Epithelial cell of proximal tubule (primary cell): ENCODE results near the gene RBM5. TPM values are rescaled to one million over a fixed set of nuclear protein-coding genes. Genes with fewer than 3 reads are reported as not detected.

Source experiments
- DNase-seq: peaks from one replicate; pipeline ENCODE4 v3.0.0-alpha.2; 2011; ENCODE audit warnings: low read depth
- H3K4me3 ChIP-seq: 2 replicates; pipeline ENCODE4 v1.5.1; 2011; ENCODE audit warnings: low read depth, mild to moderate bottlenecking, low read length
- CTCF ChIP-seq: conservative IDR thresholded peaks from 2 replicates; pipeline ENCODE4 v1.5.1; 2012; ENCODE audit warnings: low read depth, mild to moderate bottlenecking, low read length
- total RNA-seq: library from RNA; depleted of rRNA; stranded (reverse); fragments of >200 nt; gene quantifications from 2 replicates; pipeline ENCODE4 v1.2.3, GENCODE V29; 2015

The RBM5 gene
- total RNA-seq, 1 donor from 2014 or later = 80.7 TPM

DNA sequence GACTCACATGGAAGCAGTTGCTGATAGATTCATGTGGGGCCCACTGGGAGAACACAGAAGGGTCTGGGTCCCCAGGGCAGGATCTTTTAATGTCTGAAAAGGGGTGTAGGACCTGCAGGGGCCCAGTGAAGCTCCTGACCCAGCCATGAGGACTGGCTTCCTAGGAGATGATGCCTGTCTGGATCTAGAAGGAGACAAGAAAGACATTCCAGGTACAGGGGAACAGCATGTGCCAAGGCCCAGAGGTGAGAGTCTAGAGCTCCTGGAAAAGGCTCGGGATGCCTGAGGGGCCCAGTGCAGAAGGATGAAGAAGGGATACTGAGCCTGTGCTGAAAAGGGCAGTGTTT is 61.7 kb downstream of the RBM5 start:
- H3K4me3 ChIP-seq = no peak overlapping the region
- DNase-seq = no peak
- no peak for TF ChIP-seq CTCF

- no peak overlapping the region for H3K4me3 ChIP-seq
- no peak for TF ChIP-seq CTCF
Measured at GRCh38 chr3:50150863-50151686, 62.4 kb downstream of the RBM5 start.

DNA sequence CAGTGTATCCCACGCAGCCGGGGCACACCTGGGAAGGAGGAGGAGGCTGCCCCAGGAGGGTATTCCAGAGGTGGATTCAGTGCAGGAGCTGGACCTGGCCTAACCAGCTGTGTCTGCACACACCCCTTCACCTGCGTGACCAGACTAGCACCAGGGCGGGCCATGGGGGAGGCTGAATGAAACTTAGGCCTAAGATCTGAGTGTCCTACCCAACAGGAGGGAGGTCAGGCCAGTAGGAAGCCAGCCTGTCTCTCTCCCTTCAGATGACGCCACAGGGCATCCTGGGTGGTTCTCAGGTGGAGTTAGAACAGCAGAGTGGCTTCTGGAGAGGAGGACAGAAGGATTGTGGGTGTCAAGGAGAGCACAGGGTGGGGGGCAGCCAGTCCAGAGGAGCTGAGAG is 63.0 kb downstream of the RBM5 start:
- TF ChIP-seq CTCF = no peak
- H3K4me3 ChIP-seq = no peak overlapping the region
- no peak for DNase-seq

More at GRCh38 chr3:50150863-50151686, 62.4 kb downstream of the RBM5 start:
- no peak for DNase-seq

- no peak for TF ChIP-seq CTCF
- H3K4me3 ChIP-seq = peak overlapping the region; percentile 54
- DNase-seq = no peak
Measured at GRCh38 chr3:50153782-50154475, 65.2 kb downstream of the RBM5 start.

- peak overlapping the region; percentile 54 for H3K4me3 ChIP-seq
- DNase-seq = no peak
- TF ChIP-seq CTCF = peak; percentile 59
Measured at GRCh38 chr3:50154476-50154839, 65.7 kb downstream of the RBM5 start.

GRCh38 chr3:50154840-50155490 is 66.2 kb downstream of the RBM5 start, which contains the start of gene SEMA3F:
TSS of gene SEMA3F (plus strand) at chr3:50155324. CDS start at chr3:50159623, 4,299 bp downstream.
- H3K4me3 ChIP-seq = peak within 1 kb of the TSS; percentile 63
- no peak for TF ChIP-seq CTCF
- DNase-seq = no peak
